GM11168 (cell line): ENCODE results near the gene NARS2.
"Not testable (repeated sequence)": the region's sequence is repeated elsewhere in the genome, so short reads cannot be mapped to it uniquely, and the experiment has no call there.

Source experiments
- in situ Hi-C: fragments of 300-500 bp; cut with MboI; formaldehyde crosslinking; loops from one replicate; pipeline ENCODE4 v1.12.0; 2022; ENCODE audit warnings: low sequenced_read_pairs; ENCODE audit not compliant: unreplicated experiment

The NARS2 gene

DNA sequence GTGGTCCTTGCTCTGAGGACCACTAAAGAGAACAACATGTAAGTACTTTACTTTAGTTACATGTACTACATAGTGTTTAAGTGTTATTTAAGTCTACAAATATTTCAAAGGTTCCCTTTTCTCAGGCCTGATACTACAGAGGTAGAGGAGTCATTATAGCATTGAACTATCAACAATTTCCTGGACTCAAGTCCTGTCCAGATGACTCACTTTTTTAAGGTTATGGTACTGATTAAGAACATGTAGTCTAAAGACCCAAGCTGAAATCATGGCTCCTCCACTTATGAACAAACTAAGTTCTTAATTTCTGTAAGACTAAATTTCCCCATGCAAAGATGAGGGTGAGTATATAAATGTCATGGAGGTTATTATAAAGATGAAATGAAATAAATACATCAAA, 74.7 kb downstream of the NARS2 start:
- in situ Hi-C loops, result no loop called here

DNA sequence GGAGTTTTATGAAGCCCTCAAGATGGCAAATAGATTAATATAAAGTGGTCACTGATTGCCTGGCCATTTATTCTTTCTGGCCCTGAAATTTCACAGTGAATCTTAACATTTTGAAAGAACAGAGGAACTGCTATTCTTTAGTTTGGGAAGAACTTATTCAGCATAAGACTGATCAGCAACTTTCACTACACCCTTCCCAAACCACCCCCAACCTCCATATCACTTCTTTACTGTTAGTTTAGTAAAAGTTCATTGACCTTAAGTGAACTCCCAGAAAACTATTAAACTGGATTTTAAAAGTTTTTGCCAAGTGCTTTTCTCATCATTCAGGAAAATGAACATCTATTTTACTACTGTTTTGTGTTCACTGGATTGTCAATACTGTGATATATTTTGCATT, 77.4 kb downstream of the NARS2 start:
- in situ Hi-C loops, result no loop called here

DNA sequence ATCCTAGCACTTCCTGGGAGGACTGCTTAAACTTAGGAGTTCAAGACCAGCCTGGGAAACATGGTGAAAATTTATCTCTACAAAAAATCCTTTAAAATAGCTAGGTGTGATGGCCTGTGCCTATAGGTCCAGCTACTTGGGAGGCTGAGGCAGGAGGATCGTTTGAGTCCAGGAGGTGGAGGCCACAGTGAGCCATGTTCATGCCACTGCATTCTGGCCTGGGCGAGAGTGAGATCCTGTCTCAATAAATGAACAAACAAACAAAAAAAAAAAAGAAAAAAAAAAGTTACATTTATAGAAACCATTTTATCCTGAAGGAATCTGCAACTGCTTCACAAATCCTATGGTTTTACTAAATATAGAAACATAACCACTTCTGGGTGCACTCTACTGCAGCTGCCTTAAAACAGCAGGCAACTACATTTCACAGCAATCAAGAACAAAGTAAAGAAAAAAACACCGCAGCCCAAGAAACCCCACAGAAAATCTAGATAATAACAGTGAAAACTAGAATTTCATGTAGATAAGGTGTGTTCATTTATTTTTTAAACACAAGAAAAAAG, 81.2 kb downstream of the NARS2 start:
- in situ Hi-C loops, result loop anchor here (5.0 kb wide), 1 partner anchor 36 kb away; no protein-coding TSS in a partner anchor

DNA sequence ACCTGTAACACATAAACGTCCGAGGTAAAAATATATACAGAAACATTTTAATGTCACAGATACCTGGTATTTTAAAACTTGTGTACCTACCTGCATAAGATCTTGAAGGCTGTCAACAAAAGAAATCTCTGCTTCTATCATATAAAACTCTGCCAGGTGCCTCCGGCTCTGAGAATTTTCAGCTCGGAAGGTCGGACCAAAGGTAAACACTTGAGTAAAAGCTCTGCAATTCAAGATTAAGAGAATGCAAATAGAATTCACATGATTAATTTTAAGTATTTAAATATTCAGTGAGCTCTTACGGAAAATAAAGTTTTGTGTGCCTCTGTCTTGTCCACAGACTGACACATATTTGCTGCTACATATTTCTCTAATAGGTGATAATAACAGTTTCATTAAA, 81.7 kb downstream of the NARS2 start:
- in situ Hi-C loops, result loop anchor here (5.0 kb wide), 1 partner anchor 36 kb away; no protein-coding TSS in a partner anchor

DNA sequence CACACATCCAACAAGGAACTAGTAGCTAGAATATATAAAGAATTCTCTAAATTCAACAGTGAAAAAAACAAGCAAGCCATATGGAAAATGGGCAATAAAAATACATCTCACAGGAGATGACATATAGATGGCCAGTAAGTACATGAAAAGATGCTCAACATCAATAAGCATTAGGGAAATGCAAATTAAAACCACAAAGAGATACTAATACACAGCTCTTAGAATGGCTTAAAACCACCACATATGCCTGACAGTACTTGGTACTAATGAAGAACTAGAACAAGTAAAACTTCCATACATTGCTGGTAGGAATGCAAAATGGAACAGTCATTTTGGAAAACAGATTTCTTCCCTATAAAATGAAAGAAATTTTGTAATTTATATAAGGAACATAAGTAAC, 85.5 kb downstream of the NARS2 start:
- in situ Hi-C loops, result no loop called here

DNA sequence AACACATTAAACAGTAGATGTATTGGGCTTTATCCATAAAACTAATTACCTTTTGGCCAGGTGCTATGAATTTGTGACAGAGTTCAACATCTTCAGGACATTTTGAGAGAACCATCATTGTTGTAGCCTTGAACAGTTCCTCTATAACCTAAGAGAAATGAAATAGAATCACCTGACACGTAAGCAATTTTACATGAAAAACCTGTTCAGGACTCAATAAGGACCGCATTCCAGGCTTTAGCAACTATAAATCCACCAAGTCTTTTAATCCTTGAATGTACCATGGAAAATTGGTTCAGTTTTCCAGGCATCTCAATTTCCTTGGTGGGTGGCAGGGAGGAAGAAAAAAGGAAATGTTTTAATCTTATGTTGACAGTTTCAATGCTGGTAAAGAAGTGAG, 96.1 kb downstream of the NARS2 start:
- in situ Hi-C loops, result no loop called here

DNA sequence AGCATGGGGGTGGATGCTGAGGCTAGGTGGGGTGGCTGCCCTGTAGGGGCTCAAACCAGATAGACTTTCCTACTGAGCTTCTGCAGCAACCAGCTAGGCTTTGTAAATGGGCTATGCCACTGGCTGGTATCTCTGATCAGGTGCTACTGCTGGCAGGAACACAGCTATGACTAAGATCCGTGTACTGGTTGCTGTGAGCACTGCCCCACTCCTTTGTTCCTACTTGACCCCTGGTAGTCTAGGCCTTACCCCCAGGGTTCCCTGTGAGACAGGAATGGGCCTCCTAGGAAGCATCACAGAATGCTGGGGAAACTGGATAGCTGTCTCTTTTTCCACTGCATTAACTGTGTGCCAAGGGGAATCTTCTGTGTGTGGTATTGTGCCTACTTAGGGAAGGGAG, 98.6 kb downstream of the NARS2 start:
- in situ Hi-C loops, result no loop called here

DNA sequence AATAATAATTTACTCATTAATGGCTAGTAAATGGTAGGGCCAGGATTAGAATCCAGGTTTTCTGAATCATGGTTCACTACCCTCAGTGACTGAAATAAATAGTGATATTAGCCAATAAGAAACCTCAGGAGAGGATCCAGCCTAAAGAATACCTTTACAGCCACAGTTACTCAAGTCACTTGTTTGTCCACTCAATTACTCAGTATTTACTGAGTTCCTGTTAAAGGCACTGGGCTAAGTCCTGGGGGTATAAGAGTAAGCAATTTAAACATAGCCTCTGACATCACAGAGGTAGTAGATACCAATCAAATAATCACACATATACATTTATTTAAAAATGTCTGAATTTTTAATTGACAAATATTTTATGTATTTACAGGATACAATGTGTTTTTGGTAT, 100.2 kb downstream of the NARS2 start:
- in situ Hi-C loops, result no loop called here

DNA sequence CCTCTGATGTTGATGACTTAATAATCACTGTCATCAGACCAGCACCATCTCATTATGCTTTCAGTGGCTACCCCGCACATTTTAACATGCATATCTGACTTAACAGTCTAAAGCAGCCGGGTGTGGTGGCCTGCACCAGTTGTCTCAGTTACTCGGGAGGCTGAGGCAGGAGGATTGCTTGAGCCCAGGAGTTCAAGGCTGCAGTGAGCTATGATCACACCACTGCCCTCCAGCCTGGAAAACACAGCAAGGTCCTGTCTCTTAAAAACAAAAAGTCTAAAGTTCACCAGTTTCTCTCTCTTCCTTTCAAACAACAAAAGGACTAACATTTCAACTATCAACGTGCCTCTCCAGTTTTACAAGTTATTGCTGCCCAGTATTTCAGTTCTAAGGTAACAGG, 101.8 kb downstream of the NARS2 start:
- in situ Hi-C loops, result no loop called here

DNA sequence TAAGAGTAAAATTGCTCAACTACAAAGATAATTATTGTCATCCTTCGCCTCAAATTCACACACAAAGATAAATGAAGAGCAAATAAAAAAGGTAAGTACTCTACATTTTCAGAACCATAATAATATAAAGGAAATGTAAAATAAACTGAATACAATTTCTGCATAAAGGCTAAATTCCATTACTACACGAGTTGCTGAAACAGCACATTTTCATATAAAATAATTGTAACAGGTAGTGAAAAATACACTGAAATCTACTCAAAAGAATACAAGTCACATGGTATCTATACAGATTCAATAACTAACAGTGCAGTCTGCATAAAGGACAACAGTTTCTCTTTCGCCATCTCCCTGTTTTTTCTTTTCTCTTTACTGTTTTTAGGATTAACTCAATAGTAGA, 102.3 kb downstream of the NARS2 start:
- in situ Hi-C loops, result no loop called here

DNA sequence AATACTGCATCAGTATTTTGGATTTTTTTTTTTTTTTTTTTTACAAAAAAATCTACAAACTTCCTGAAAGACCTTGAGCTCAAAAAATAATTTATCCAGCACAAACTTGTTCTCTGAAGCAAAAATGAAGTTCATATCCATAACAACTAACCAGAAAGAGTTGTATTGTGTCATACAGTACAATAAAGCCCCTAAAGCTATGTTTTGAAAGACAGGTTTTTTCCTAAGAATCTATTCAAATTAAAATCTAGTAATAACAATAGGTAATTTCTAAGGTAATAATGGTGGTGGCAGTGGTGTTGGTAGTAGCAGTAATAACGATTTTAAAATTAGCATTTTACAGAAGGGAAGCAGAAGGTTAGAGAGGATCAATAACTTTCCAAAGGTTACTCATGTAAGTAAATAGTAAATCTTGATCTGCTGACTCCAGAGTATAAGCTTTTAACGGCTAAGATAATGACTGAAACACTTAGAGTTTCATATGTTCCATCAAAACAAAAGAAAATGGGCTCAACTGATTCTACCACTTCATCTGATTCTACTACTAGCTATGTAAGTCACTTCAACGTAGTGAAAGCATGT, 103.7 kb downstream of the NARS2 start:
- in situ Hi-C loops, result no loop called here

DNA sequence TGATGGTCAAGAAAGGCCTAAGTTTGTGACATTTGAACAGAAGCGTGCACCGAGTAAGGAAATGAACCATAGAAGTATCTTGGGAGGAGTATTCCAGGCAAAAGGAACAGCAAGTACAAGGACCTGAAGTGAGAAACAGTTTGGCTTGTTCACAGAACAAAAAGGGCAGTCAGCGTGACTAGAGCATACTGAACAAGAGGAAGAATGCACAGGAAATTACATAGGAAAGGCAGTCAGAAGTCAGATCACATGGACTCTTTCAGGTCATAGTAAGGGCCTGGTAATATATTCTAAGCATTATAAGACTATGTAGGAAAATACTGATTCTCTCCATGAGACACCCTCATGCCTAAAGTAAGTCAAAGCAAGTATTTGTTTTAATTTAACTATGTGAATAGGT, 104.8 kb downstream of the NARS2 start:
- in situ Hi-C loops, result no loop called here

DNA sequence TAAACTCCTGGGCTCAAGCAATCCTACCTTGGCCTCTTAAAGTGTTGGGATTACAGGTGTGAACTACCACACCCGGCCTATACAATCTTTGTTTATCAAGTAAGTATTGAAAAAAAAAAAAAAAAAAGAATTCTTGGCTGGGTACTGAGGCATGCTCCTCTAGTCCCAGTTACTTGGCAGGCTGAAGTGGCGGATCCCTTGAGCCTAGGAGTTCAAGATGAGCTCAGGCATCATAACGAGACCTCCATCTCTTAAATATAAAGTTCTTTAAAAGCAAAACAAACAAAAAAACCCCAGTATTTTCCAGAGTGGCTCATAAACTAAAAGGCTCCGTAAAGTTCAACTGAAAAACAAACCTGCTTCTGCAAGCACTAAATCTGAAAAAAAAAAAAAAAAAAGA, 106.7 kb downstream of the NARS2 start:
- in situ Hi-C loops, result no loop called here

DNA sequence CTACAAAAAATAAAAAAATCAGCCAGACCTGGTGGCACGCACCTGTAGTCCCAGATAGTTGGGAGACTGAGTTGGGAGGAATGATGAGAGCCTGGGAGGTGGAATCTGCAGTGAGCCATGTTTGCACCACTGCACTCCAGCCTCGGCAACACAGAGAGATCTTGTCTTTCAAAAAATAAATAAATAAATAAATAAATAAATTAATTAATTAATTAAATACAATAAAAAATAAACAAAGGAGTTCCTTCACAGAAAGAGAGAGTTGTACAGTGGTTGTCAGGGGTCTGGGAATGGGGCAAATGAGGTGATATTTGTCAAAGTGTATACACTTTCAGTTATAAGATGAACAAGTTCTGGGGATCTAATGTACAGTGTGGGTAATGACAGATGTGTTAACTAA, 107.3 kb downstream of the NARS2 start:
- in situ Hi-C loops, result no loop called here

DNA sequence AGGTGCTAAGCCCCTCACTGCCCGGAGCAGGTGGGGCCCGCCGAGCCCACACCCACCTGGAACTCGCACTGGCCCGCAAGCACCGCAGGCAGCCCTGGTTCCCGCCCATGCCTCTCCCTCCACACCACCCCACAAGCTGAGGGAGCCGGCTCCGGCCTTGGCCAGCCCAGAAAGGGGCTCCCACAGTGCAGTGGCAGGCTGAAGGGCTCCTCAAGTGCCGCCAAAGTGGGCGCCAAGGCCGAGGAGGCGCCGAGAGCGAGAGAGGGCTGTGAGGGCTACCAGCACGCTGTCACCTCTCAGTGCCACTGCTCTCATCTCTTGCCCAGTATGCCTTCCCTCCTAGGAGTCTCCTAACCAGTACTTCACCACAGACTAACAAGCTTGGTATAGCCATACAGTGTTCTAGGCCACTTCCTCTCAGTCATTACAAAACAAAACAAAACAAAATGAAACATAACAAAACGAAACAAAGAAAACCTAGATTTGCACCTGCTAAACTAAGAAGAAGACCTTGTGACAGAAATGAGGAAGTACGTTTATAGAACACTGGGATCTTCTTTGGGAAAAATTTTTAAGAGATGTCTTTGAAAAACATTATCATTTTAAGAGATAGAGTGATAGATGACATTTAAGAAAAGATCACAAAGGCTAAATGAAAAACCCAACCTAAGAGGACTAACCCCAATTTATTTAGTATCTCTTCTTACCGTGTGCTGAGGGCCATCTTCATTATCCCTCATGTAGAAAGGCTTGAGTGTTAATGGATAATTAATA, 109.3 kb downstream of the NARS2 start:
- in situ Hi-C loops, result no loop called here

DNA sequence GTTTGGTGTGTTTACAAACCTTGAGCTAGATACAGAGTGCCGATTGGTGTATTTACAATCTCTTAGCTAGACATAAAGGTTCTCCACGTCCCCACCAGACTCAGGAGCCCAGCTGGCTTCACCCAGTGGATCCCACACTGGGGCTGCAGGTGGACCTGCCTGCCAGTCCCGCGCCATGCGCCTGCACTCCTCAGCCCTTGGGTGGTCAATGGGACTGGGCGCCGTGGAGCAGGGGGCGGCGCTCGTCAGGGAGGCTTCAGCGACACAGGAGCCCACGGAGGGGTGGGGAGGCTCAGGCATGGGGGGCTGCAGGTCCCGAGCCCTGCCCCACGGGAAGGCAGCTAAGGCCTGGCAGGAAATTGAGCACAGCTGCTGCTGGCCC, 109.9 kb downstream of the NARS2 start:
- in situ Hi-C loops, result not testable (repeated sequence)

DNA sequence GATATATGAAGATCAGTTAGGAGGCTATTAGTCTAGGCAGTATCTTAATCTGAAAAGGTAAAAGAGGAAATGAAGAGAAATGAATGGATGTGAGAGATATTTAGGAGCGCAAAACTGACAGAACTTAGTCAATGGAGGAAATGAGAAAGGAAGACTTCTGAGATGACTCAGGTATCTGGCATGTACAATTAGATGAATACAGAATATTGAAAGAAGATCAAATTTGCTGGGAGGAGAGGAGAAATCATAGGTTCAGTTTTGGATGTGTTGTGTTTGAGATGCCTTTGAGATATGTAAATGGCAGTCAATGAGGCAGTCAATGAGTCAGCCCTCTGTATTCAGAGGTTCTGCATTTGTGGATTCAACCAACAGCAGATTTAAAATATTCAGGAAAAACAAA, 114.2 kb downstream of the NARS2 start:
- in situ Hi-C loops, result no loop called here

DNA sequence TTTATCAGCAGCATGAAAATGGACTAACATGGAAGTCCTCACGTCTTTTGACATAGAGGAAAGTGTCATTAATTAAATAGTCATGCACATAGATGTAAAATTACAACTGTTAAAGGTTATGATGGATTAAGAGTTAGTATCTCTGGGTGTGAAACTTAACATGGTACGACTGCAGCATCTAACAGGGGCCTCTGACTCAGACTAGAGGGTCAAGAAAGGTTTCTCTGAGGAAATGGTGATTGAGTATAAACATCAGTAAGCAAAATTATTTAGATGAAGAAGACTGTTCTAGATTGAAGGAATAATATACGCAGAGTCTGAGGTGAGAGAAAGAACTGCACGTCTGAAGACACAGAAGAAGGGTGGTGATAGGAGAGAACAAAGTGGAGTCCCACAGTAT, 114.9 kb downstream of the NARS2 start:
- in situ Hi-C loops, result loop anchor here (5.0 kb wide), 1 partner anchor 33 kb away; no protein-coding TSS in a partner anchor

DNA sequence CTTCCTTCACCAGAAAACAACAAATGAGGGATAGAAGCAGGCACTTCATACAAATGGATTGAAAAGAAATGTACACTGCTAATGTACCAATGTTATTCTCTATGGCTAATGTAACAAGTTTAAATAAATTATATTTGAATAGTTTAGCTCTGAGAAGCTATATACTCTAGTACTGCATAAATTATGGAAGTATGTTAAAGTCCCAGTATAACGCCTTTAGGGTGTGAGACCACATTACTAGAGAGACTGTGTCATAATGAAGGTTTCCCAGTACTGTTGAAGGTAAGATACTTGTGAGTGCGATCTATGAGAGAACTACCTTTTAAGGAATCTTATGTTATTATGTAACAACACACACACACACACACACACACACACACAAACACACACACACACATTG, 117.2 kb downstream of the NARS2 start:
- in situ Hi-C loops, result loop anchor here (5.0 kb wide), 1 partner anchor 35 kb away; no protein-coding TSS in a partner anchor

DNA sequence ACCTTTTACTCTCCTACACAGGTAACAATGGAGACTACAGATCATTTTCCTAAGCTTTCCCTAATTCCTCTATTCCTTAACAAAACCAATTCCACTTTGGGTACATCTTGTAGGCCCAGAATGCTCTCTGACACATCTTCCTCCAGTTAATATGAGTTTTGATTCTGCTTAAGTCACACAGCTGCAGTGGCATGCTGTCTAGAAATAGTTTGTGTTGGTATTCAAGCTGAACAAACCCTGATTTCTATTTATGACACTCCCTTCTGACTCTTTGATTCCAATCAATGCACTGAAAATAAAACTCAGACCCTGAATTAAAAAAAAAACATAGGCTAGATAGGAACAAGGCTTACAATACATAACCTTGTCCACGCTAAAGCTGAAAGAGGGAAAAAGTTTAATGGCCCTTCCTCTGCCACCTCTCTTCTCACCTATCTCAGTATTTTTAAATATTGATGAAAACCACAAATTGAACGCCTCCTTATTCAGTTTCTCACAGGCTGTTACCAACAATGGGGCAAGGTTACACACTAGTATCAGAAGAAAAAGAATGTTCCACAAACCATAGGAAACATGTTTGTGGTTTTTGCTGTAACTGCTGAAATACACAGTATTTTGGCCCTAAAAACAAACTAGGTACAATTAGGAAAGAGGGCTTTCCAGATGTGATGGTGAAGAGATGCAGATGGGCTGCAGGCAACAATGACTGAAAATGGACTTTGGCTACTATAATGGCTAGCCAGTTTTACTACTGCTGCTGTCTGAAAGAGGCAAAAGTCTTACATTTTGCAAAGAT, 121.3 kb downstream of the NARS2 start:
- in situ Hi-C loops, result no loop called here
